A673 (cell line): ENCODE results near the gene CPLX1. TPM values are rescaled to one million over a fixed set of nuclear protein-coding genes. Genes with fewer than 3 reads are reported as not detected.

Experiments
- BruUV-seq: library from RNA; stranded (reverse); fragments of 400-500 nt; replicated peaks from 2 replicates; lab custom pipeline; 2021; lab: Mats Ljungman, UMichigan
- CTCF ChIA-PET: fragments of 300-600 bp; sonication (Branson Sonifier 250); formaldehyde crosslinking; loops from one replicate; lab custom pipeline; 2022; ENCODE audit warnings: antibody characterized with exemption; lab: Charles Lee
- POLR2A ChIA-PET: fragments of 300-600 bp; sonication (Branson Sonifier 250); formaldehyde crosslinking; loops from one replicate; lab custom pipeline; 2022; ENCODE audit warnings: antibody characterized with exemption; ENCODE audit not compliant: low non-redundant PET; lab: Charles Lee
- DNase-seq: peaks from one replicate; pipeline ENCODE4 v3.0.0-alpha.2; 2015; ENCODE audit warnings: low spot score
- H3K27ac ChIP-seq: fragments of 200-600 bp; sonication (generic); 2 replicates; pipeline ENCODE4 v1.5.1; 2016; ENCODE audit warnings: mixed run types, low read depth, mild to moderate bottlenecking, mixed read lengths, antibody characterized with exemption, low read length; ENCODE audit not compliant: poor library complexity, severe bottlenecking
- H3K27me3 ChIP-seq: fragments of 200-600 bp; sonication (generic); replicated peaks from 2 replicates; pipeline ENCODE4 v1.6.1; 2017; ENCODE audit warnings: mixed run types, low read depth, mild to moderate bottlenecking, mixed read lengths, antibody characterized with exemption, low read length; ENCODE audit not compliant: insufficient read depth, poor library complexity
- H3K36me3 ChIP-seq: fragments of 200-600 bp; sonication (generic); 2 replicates; pipeline ENCODE4 v1.6.1; 2016; ENCODE audit warnings: mixed run types, mild to moderate bottlenecking, mixed read lengths, antibody characterized with exemption, low read length; ENCODE audit not compliant: insufficient read depth, poor library complexity, severe bottlenecking
- H3K4me1 ChIP-seq: fragments of 200-600 bp; sonication (generic); 2 replicates; pipeline ENCODE4 v1.6.1; 2017; ENCODE audit warnings: mixed run types, mild to moderate bottlenecking, mixed read lengths, antibody characterized with exemption, low read length; ENCODE audit not compliant: insufficient read depth, poor library complexity, severe bottlenecking
- H3K4me3 ChIP-seq: fragments of 200-600 bp; sonication (generic); 2 replicates; pipeline ENCODE4 v1.5.1; 2016; ENCODE audit warnings: low read depth, mixed run types, mild to moderate bottlenecking, mixed read lengths, low read length; ENCODE audit not compliant: poor library complexity, severe bottlenecking
- H3K9me3 ChIP-seq: fragments of 200-600 bp; sonication (generic); 2 replicates; pipeline ENCODE4 v1.6.1; 2016; ENCODE audit warnings: mixed run types, low read depth, mild to moderate bottlenecking, mixed read lengths, antibody characterized with exemption, low read length; ENCODE audit not compliant: poor library complexity, severe bottlenecking
- CTCF ChIP-seq: fragments of 300-800, 200-600 bp; sonication (generic); conservative IDR thresholded peaks from 2 replicates; pipeline ENCODE4 v1.5.1; 2017; ENCODE audit warnings: low read depth, mild to moderate bottlenecking, antibody characterized with exemption, low read length, moderate library complexity, mixed read lengths
- EZH2 ChIP-seq: fragments of 200-600 bp; sonication (generic); IDR thresholded peaks from 2 replicates; pipeline ENCODE4 v1.6.1; 2017; ENCODE audit warnings: borderline replicate concordance, low read depth, mild to moderate bottlenecking, mixed read lengths, antibody characterized with exemption, low read length; ENCODE audit not compliant: poor library complexity, severe bottlenecking
- intact Hi-C: fragments of 100-400 bp; cut with micrococcal nuclease; formaldehyde crosslinking; loops from one replicate; pipeline ENCODE4 v1.10.0; 2022; ENCODE audit not compliant: unreplicated experiment
- total RNA-seq: library from RNA; stranded (reverse); gene quantifications from 2 replicates; pipeline ENCODE4 v1.2.3, GENCODE V29; 2021

Gene CPLX1
- total RNA-seq, 1 experiment from 2014 or later = 4.6 TPM

DNA sequence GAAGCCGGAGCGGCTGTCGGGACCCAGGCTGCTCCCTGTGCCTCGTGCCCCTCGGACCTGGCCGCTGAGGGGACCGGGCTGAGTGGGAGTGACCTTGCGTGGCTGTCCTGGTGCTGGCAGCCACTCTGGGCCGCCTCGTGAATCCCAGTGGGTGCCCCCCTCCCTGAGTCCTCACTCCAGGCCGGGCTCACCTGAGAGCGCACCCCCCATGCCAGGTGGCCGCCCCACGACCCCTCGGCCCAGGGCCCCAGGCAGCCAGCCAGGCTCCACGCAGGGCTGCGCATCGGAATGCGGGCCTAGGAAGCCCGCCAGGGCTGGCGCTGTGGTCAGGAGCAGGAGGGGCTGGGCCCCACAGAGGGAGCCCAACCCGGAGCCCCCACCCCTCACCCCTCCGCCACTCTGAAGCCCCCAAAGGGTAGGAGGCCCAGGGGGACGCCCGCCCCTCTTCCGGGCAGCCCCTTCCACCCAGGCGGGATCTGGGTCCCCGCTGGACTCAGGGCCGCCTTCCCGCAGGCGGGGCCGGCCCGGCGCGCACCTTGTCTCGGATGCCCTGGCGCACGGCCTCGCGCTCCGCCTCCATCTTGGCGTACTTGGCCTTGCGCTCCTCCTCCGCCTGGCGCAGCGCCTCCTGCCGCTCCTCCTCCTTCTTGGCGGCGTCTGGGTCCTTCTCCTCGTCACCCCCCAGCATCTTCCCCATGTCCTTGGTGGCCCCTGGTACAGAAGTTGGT, 33.9 kb downstream of the CPLX1 start:
- DNase-seq = peak; percentile 52
- intact Hi-C loops = no loop called here
- Histone ChIP-seq H3K9me3 (no peaks in the 10 kb centered on the region), H3K27me3 (peaks cover 11% of the 10 kb centered on the region), H3K36me3 (no peaks in the 10 kb centered on the region), H3K4me3 (peak overlapping the region; percentile 36), H3K4me1 (no peaks in the 10 kb centered on the region), H3K27ac (no peak overlapping the region)
- no TSS peak for BruUV-seq
- ChIA-PET POLR2A (no interaction called here), CTCF (no interaction called here)
- 0 out of 2 replicates have a peak, but pooled peaks have one; percentile 35 for TF ChIP-seq CTCF
- TF ChIP-seq EZH2 = no peak

DNA sequence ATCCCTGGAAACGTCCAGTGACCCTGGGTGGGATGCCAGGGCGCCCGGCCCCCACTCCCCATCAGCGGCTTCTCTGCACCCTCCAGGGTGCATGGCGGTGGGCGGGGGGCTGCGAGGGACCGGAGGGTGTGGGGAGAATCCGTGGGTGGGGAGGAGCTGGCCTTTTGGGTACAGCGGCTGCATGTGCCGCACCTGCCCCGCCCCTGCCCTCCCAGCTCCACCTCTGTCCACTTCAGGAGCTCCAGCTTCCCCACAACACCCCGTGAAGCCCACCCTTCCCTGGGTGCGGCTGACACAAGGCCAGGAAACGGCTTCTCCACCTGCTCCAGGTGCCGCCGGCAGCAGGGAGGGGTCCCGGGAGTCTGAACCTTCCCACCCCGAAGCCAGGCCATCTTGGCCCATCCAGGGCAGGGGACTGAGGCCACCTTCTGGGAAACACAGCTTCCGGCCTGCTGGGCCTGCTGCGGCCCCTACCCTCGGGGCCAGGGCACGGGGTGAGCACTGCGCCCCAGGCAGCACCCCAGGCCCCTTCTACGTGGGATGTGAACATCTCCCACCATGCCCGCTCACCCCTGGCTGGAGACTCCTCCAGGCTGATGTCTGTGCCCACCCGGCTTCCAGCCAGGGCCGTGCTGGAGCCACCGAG, 34.6 kb downstream of the CPLX1 start:
- peaks cover 11% of the 10 kb centered on the region for H3K27me3 ChIP-seq
- intact Hi-C loops = no loop called here
- TF ChIP-seq EZH2 (no peak), CTCF (no peak)
- no TSS peak for BruUV-seq
- no peak overlapping the region for H3K27ac ChIP-seq
- H3K4me1 ChIP-seq = no peaks in the 10 kb centered on the region
- H3K36me3 ChIP-seq = no peaks in the 10 kb centered on the region
- POLR2A ChIA-PET = no interaction called here
- no peaks in the 10 kb centered on the region for H3K9me3 ChIP-seq
- DNase-seq = no peak
- no peak overlapping the region for H3K4me3 ChIP-seq
- CTCF ChIA-PET = no interaction called here

DNA sequence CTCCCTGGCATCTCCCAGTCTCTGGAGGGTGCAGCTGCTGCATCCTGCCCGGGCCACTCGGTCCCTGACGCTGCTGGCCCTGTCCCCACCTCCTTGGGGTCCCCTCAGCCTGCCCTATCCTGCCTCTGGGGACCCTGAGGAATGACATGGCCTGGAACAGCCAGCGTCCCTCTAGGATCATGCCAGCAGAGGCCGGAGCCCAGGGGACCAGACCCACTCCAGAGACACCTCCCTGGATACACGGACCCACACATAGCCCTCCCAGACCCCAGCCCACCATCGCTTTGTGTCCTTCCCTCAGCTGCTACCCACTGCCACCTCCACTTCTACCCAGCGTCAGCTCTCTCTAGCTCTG, 35.5 kb downstream of the CPLX1 start:
- Histone ChIP-seq H3K9me3 (no peaks in the 10 kb centered on the region), H3K36me3 (no peaks in the 10 kb centered on the region), H3K27ac (no peak overlapping the region), H3K27me3 (peaks cover 11% of the 10 kb centered on the region), H3K4me1 (no peaks in the 10 kb centered on the region), H3K4me3 (no peak overlapping the region)
- TF ChIP-seq CTCF (no peak), EZH2 (no peak)
- POLR2A ChIA-PET = no interaction called here
- BruUV-seq = no TSS peak
- no peak for DNase-seq
- CTCF ChIA-PET = no interaction called here
- intact Hi-C loops = no loop called here
